HG02870 (cell line): ENCODE data around the gene APOC3.
"Not testable (repeated sequence)": the region's sequence is repeated elsewhere in the genome, so short reads cannot be mapped to it uniquely, and the experiment has no call there.

Source experiments
- ATAC-seq: cut with Tn5 transposase; IDR thresholded peaks from one replicate; pipeline ENCODE4 v1.9.1; 2021; ENCODE audit warnings: mild to moderate bottlenecking, moderate library complexity; ENCODE audit not compliant: unreplicated experiment

APOC3 gene

GRCh38 chr11:116801662-116802061 is 28.0 kb upstream of the APOC3 start:
- not testable (repeated sequence) for ATAC-seq

- no peak for ATAC-seq
Observed at GRCh38 chr11:116804001-116804400, 25.7 kb upstream of the APOC3 start.

GRCh38 chr11:116807601-116808261 is 22.0 kb upstream of the APOC3 start:
- no peak for ATAC-seq

- ATAC-seq = no peak
Observed at GRCh38 chr11:116808262-116809175, 21.2 kb upstream of the APOC3 start.

- no peak for ATAC-seq
Observed at GRCh38 chr11:116811194-116811593, 18.5 kb upstream of the APOC3 start.

- ATAC-seq = no peak
Observed at GRCh38 chr11:116812109-116812508, 17.6 kb upstream of the APOC3 start.

- ATAC-seq = no peak
Observed at GRCh38 chr11:116813170-116813569, 16.5 kb upstream of the APOC3 start.

GRCh38 chr11:116813781-116814471 is 15.8 kb upstream of the APOC3 start:
- no peak for ATAC-seq

GRCh38 chr11:116814502-116814901 is 15.2 kb upstream of the APOC3 start:
- ATAC-seq = no peak

- no peak for ATAC-seq
Observed at GRCh38 chr11:116819049-116819448, 10.7 kb upstream of the APOC3 start.

- ATAC-seq = no peak
Observed at GRCh38 chr11:116821050-116821918, 8.4 kb upstream of the APOC3 start.

GRCh38 chr11:116822575-116822974 is 7.1 kb upstream of the APOC3 start:
- no peak for ATAC-seq

GRCh38 chr11:116823031-116823843 is 6.5 kb upstream of the APOC3 start, which contains the start of gene APOA4:
APOA4 (minus strand) TSS chr11:116823304; CDS start chr11:116823191, 113 bp downstream.
- ATAC-seq = no peak

- ATAC-seq = no peak
Observed at GRCh38 chr11:116825434-116825833, 4.3 kb upstream of the APOC3 start.

GRCh38 chr11:116825854-116826750 is 3.6 kb upstream of the APOC3 start:
- no peak for ATAC-seq

- ATAC-seq = no peak
Observed at GRCh38 chr11:116826751-116827431, 2.8 kb upstream of the APOC3 start.

- ATAC-seq = no peak
Observed at GRCh38 chr11:116827461-116827860, 2.2 kb upstream of the APOC3 start.
